Measurements from ENCODE around the gene ZBTB46.
A peak's percentile ranks its signal among the peaks of the same experiment; 100 is the strongest.

The ZBTB46 gene

GRCh38 chr20:63741354-63741675 lies 89.7 kb downstream of the ZBTB46 start:
- peak overlapping the region; percentile 73 for H3K4me2 ChIP-seq (ENCODE audit: low read depth, low read length, poor library complexity, severe bottlenecking)
- peaks cover 32% of the 10 kb centered on the region for H4K20me1 ChIP-seq (ENCODE audit: insufficient read depth, low read length, poor library complexity, severe bottlenecking)
- 0 out of 2 replicates have a peak, but pooled peaks cover 7% of the 10 kb centered on the region for H3F3A ChIP-seq (ENCODE audit: low read depth)
- H3K9me2 ChIP-seq (replicated peaks; ENCODE audit: low read depth, low read length), result no peaks in the 10 kb centered on the region
- H3K36me3 ChIP-seq (ENCODE audit: insufficient read depth, low read length), result peaks cover 13% of the 10 kb centered on the region; the same call in 1 of the 2 replicates
- peak overlapping the region; percentile 92 for H3K9ac ChIP-seq (ENCODE audit: low read depth, low read length, poor library complexity, severe bottlenecking)
- peaks cover 38% of the 10 kb centered on the region for H3K79me2 ChIP-seq (ENCODE audit: insufficient read depth, low read length)
- no peaks in the 10 kb centered on the region for H3K9me3 ChIP-seq (ENCODE audit: insufficient read depth, low read depth, low read length)
- H3K27me3 ChIP-seq (ENCODE audit: insufficient read depth, low read length, poor library complexity, severe bottlenecking), result no peaks in the 10 kb centered on the region
- peaks cover 27% of the 10 kb centered on the region for H3K4me1 ChIP-seq (ENCODE audit: insufficient read depth, low read length, poor library complexity, severe bottlenecking)
- H3K4me3 ChIP-seq (ENCODE audit: low read length, poor library complexity, severe bottlenecking), result peak overlapping the region; percentile 88
- TF ChIP-seq EZH2phosphoT487 (IDR thresholded peaks at IDR 0.05; ENCODE audit: borderline replicate concordance) (no peak), CTCF (conservative IDR thresholded peaks at IDR 0.05; ENCODE audit: low read length) (no peak)
- H2AFZ ChIP-seq (ENCODE audit: low read length), result no peak overlapping the region

GRCh38 chr20:63740627-63741353 lies 90.3 kb downstream of the ZBTB46 start:
- Histone ChIP-seq H3K79me2 (ENCODE audit: insufficient read depth, low read length) (peaks cover 38% of the 10 kb centered on the region), H3K9ac (ENCODE audit: low read depth, low read length, poor library complexity, severe bottlenecking) (peak overlapping the region; percentile 92), H2AFZ (ENCODE audit: low read length) (peak overlapping the region; percentile 30; the same call in 1 of the 2 replicates), H4K20me1 (ENCODE audit: insufficient read depth, low read length, poor library complexity, severe bottlenecking) (peaks cover 32% of the 10 kb centered on the region), H3K4me1 (ENCODE audit: insufficient read depth, low read length, poor library complexity, severe bottlenecking) (peaks cover 33% of the 10 kb centered on the region), H3K4me2 (ENCODE audit: low read depth, low read length, poor library complexity, severe bottlenecking) (peak overlapping the region; percentile 73), H3K9me3 (ENCODE audit: insufficient read depth, low read depth, low read length) (no peaks in the 10 kb centered on the region), H3K9me2 (replicated peaks; ENCODE audit: low read depth, low read length) (no peaks in the 10 kb centered on the region), H3K36me3 (ENCODE audit: insufficient read depth, low read length) (peaks cover 13% of the 10 kb centered on the region; the same call in 1 of the 2 replicates), H3K27me3 (ENCODE audit: insufficient read depth, low read length, poor library complexity, severe bottlenecking) (no peaks in the 10 kb centered on the region), H3F3A (ENCODE audit: low read depth) (0 out of 2 replicates have a peak, but pooled peaks cover 7% of the 10 kb centered on the region), H3K4me3 (ENCODE audit: low read length, poor library complexity, severe bottlenecking) (peak overlapping the region; percentile 88)
- TF ChIP-seq EZH2phosphoT487 (IDR thresholded peaks at IDR 0.05; ENCODE audit: borderline replicate concordance) (no peak), CTCF (conservative IDR thresholded peaks at IDR 0.05; ENCODE audit: low read length) (no peak)

DNA sequence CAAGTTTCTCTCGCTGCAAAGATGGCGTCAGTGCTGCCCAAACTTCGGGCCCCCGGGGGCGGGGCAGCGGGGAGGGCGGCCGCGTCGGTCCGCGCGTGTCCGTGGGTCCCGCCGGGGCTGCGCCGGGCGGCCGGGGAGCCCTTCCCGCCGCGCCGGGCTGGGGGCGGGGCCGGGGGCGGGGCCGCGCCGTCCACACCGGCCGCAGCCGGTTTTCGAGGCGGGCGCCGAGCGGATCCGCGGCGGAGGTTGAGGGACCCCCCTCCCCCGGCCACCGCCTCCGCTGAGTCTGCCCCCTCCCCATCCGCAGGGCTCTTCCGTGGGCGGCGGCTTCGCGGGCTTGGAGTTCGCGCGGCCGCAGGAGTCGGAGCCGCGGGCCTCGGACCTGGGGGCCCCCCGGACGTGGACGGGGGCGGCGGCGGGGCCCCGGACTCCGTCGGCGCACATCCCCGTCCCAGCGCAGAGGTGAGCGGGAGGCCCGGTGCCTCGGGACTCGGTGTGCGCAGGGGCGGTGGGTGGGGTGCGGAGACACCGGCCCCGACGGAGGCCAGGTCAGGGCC lies 90.9 kb downstream of the ZBTB46 start:
- peak overlapping the region; percentile 73 for H3K4me2 ChIP-seq (ENCODE audit: low read depth, low read length, poor library complexity, severe bottlenecking)
- H3K27me3 ChIP-seq (ENCODE audit: insufficient read depth, low read length, poor library complexity, severe bottlenecking), result no peaks in the 10 kb centered on the region
- H3K4me1 ChIP-seq (ENCODE audit: insufficient read depth, low read length, poor library complexity, severe bottlenecking), result peaks cover 38% of the 10 kb centered on the region
- H3K9me2 ChIP-seq (replicated peaks; ENCODE audit: low read depth, low read length), result no peaks in the 10 kb centered on the region
- H2AFZ ChIP-seq (ENCODE audit: low read length), result peak overlapping the region; percentile 30; the same call in 1 of the 2 replicates
- no peaks in the 10 kb centered on the region for H3K9me3 ChIP-seq (ENCODE audit: insufficient read depth, low read depth, low read length)
- peaks cover 17% of the 10 kb centered on the region; the same call in 1 of the 2 replicates for H3K36me3 ChIP-seq (ENCODE audit: insufficient read depth, low read length)
- H3K9ac ChIP-seq (ENCODE audit: low read depth, low read length, poor library complexity, severe bottlenecking), result peak overlapping the region; percentile 92
- TF ChIP-seq CTCF (conservative IDR thresholded peaks at IDR 0.05; ENCODE audit: low read length) (no peak), EZH2phosphoT487 (IDR thresholded peaks at IDR 0.05; ENCODE audit: borderline replicate concordance) (no peak)
- peak overlapping the region; percentile 88 for H3K4me3 ChIP-seq (ENCODE audit: low read length, poor library complexity, severe bottlenecking)
- peaks cover 38% of the 10 kb centered on the region for H3K79me2 ChIP-seq (ENCODE audit: insufficient read depth, low read length)
- H4K20me1 ChIP-seq (ENCODE audit: insufficient read depth, low read length, poor library complexity, severe bottlenecking), result peaks cover 32% of the 10 kb centered on the region
- 0 out of 2 replicates have a peak, but pooled peaks cover 7% of the 10 kb centered on the region for H3F3A ChIP-seq (ENCODE audit: low read depth)
